Measurements from ENCODE around the gene IGSF21.
A peak's percentile ranks its signal among the peaks of the same experiment; 100 is the strongest.

IGSF21 gene

DNA sequence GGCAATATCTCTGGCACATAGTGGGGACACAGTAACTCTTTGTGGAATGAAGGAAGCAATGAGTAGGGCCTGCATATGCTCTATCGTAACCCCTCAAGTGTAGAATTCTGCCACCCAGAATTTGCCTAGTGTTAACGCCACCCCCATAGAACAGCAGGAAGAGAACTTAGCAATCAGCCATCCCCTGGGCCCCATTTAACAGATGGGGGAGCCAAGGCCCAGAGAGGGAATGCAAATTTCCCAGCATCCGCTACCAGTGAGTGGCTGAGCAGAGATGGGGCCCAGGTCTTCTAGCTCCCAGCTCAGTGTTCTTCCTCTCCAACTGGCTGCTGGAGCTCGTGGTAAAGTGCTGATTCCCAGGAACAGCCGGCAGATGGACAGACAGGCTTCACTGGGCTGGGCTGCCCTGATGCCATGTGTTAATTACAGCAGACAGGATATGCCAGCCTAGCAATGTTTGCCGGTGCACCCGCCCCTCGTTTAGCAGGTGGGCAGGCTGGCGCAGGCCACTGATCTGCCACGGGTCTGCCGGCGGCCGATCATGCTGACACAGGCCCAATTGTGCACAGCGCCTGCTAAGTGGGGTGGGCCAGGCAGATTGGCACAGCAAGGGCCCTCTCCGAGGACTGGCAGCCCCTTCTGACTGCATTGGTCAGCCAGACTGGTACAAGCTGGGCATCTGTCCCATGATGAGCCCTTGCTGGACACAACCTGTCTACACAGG is 171.9 kb downstream of the IGSF21 start:
- H3K4me1 ChIP-seq, result no peaks in the 10 kb centered on the region
- no peak for DNase-seq (ENCODE audit: low spot score in 2 of 2)
- in situ Hi-C loops (cut with MboI; ENCODE audit: low sequenced_read_pairs), result no loop called here
- no peak overlapping the region for H3K4me3 ChIP-seq
- no peaks in the 10 kb centered on the region for H3K36me3 ChIP-seq (replicated peaks)
- no peaks in the 10 kb centered on the region for H3K9me3 ChIP-seq
- peaks cover 26% of the 10 kb centered on the region for H3K27me3 ChIP-seq (ENCODE audit: low read depth)

DNA sequence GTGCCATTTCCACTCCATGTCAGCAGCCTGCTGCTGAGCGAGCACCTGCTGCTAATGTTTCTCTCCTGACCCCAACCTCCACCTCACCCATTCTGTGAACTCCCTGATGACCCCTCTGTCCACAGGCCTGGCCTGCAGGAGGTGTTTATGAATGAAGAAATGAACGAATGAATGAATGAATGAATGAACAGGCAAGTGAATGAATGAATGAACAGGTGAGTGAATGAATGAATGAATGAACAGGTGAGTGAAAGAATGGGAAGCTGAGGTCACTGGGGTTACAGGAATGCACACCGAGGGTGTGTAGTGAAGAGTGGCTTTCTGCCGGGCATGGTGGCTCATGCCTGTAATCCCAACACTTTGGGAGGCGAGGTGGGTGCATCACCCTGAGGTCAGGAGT is 173.4 kb downstream of the IGSF21 start:
- in situ Hi-C loops (cut with MboI; ENCODE audit: low sequenced_read_pairs), result no loop called here
- DNase-seq (ENCODE audit: low spot score in 2 of 2), result no peak
- no peak overlapping the region for H3K4me3 ChIP-seq
- peaks cover 38% of the 10 kb centered on the region for H3K27me3 ChIP-seq (ENCODE audit: low read depth)
- no peaks in the 10 kb centered on the region for H3K36me3 ChIP-seq (replicated peaks)
- no peaks in the 10 kb centered on the region for H3K4me1 ChIP-seq
- H3K9me3 ChIP-seq, result no peaks in the 10 kb centered on the region

DNA sequence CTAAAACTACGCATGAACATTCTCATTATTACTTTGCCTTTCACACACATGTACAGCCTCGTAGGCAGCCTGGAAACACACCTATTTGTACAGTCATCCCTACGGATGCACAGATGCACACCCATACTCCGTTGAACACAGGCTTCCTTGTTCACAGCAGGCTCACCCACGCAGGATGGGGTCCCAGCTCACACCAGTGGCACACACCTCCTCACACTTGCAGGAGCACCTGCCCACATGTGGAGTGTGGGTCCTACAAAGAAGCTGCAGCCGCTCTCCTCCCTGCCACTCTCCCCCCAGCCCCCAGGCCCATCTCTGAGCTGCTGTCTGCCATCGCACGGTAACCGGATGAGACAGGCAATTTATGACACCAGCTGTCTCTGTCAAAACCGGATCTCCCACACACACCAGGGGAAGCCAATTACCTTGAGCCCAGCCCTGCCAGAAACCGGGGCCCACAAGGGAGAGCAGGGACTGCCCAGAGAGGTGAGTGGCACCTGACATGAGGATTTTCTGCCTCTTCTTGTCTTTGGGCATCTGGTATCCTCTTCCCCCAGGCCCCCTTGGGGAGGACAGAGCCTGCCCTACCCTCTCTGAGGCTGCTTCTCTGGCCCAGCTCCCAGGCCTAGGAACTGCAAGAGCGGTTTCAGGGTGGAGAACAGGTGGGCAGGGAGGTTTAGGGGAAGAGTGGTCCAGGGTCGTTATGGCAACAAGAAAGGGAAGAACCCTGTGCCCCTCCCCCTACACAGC is 175.4 kb downstream of the IGSF21 start:
- no peak for DNase-seq (ENCODE audit: low spot score in 2 of 2)
- Histone ChIP-seq H3K4me3 (no peak overlapping the region), H3K36me3 (replicated peaks) (no peaks in the 10 kb centered on the region), H3K9me3 (no peaks in the 10 kb centered on the region), H3K4me1 (no peaks in the 10 kb centered on the region), H3K27me3 (ENCODE audit: low read depth) (peaks cover 41% of the 10 kb centered on the region)
- in situ Hi-C loops (cut with MboI; ENCODE audit: low sequenced_read_pairs), result no loop called here

DNA sequence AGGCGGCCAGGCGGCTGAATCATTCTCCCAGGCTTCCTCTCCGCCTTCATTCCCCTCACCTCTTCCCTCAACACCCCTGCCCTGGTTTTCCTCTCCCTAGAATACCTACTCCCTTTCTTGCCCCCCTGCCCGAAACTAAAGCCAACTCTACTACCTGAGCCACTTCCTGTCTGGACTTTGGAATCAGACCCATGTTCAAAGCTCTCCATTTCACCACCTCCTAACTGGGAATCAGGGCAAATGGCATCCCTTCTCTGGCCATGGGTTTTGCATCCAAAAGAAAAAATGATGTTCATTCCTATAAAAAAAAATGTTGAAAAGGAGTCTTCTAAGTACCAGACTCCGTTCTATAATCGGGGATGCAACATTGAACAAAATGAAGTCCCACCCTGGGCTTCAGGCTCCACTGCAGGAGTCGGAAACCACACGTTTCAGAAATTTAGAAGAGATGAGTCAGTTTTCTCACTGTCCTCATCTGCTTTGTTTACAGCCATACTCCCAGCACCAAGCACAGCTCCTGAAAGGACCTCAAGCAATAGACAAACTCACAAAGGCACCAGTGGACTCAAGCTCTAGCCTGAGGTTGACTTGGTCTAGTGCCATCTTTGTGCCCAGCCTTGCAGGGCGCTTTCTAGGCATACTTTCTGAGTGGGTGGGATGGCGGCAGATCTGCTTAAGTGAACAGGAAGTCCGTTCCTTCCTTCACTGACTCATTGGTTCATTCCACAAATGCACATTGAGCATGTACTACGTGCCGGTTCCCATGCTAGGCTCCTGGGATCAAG is 176.2 kb downstream of the IGSF21 start:
- no peaks in the 10 kb centered on the region for H3K4me1 ChIP-seq
- in situ Hi-C loops (cut with MboI; ENCODE audit: low sequenced_read_pairs), result no loop called here
- DNase-seq (ENCODE audit: low spot score in 2 of 2), result no peak
- no peak overlapping the region for H3K4me3 ChIP-seq
- no peaks in the 10 kb centered on the region for H3K9me3 ChIP-seq
- no peaks in the 10 kb centered on the region for H3K36me3 ChIP-seq (replicated peaks)
- peaks cover 41% of the 10 kb centered on the region for H3K27me3 ChIP-seq (ENCODE audit: low read depth)

DNA sequence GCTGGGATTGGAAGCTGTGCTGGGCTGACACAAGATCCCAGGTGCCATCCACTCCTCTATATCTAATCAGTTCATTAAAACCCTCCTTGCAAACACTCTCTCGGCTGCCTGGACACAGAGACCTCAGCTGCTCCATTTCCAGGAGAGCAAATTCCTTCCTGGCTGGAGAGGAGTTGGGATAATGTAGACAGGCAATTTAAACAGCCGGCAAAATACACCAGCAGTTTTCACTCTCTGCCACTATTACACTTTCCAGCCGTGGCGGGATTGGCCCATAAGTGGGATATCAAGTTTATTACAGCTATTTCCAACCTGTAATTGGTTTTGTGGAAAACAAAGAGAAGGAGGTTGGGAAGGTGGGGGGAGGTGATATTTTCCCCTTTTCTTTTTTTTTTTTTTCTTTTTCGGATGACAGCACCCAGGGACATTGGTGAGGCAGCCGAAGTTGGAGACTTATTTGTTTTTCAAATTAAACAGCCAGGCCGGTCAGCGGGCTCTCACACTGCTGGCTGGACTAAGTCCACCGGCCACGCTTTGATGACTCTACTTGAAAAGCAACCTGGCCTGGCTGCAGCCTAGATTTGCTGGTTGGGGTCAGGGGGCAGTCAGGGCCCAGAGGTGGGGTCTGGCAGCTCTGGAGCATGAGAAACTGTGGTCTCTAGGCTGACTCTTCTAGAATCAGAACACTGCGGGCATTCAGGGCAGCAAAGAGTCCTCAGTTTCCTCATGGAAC is 177.4 kb downstream of the IGSF21 start:
- Histone ChIP-seq H3K4me3 (no peak overlapping the region), H3K36me3 (replicated peaks) (no peaks in the 10 kb centered on the region), H3K9me3 (no peaks in the 10 kb centered on the region), H3K27me3 (ENCODE audit: low read depth) (peaks cover 41% of the 10 kb centered on the region), H3K4me1 (no peaks in the 10 kb centered on the region)
- no peak for DNase-seq (ENCODE audit: low spot score in 2 of 2)
- in situ Hi-C loops (cut with MboI; ENCODE audit: low sequenced_read_pairs), result no loop called here

DNA sequence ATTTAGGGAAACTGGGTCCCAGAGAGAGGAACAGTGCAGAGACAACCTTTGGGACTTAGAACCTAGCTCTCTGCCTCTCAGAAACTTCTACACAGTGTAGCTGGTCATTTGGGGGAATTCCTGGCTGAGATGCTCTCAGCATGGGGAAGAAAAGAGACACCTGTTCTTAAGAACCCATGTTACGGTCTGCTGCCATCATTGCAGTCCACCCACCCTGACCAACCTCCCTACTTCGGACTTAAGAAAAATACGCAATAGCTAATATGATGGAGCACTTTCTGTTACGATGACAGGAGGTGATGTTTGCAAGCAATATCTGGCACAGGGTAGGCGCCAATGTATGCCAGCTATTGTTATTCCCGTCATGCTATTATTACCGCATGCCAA is 177.9 kb downstream of the IGSF21 start:
- Histone ChIP-seq H3K4me1 (no peaks in the 10 kb centered on the region), H3K4me3 (no peak overlapping the region), H3K27me3 (ENCODE audit: low read depth) (peaks cover 41% of the 10 kb centered on the region), H3K9me3 (no peaks in the 10 kb centered on the region), H3K36me3 (replicated peaks) (no peaks in the 10 kb centered on the region)
- in situ Hi-C loops (cut with MboI; ENCODE audit: low sequenced_read_pairs), result no loop called here
- no peak for DNase-seq (ENCODE audit: low spot score in 2 of 2)

DNA sequence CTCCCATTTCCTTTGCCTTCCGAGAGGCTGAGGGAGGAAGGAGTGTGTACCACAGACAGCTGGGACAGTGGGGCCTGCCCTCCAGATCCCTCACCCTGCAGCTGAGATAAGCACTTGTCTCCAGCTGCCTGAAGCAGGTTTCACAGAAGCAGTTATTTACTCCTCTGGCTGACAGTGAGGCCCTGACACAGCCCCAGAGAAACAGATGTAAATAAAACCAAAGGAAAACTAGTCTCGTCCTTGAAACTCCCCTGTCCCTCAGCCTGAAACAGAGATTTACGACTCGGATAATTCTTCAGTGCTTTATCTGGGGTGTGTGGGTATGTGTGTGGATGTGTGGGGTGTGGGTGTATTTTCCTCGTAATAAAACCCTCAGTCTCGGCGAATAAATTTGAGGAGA is 181.1 kb downstream of the IGSF21 start:
- H3K9me3 ChIP-seq, result no peaks in the 10 kb centered on the region
- no peaks in the 10 kb centered on the region for H3K4me1 ChIP-seq
- H3K4me3 ChIP-seq, result no peak overlapping the region
- in situ Hi-C loops (cut with MboI; ENCODE audit: low sequenced_read_pairs), result no loop called here
- no peak for DNase-seq (ENCODE audit: low spot score in 2 of 2)
- H3K36me3 ChIP-seq (replicated peaks), result no peaks in the 10 kb centered on the region
- H3K27me3 ChIP-seq (ENCODE audit: low read depth), result peaks cover 23% of the 10 kb centered on the region

DNA sequence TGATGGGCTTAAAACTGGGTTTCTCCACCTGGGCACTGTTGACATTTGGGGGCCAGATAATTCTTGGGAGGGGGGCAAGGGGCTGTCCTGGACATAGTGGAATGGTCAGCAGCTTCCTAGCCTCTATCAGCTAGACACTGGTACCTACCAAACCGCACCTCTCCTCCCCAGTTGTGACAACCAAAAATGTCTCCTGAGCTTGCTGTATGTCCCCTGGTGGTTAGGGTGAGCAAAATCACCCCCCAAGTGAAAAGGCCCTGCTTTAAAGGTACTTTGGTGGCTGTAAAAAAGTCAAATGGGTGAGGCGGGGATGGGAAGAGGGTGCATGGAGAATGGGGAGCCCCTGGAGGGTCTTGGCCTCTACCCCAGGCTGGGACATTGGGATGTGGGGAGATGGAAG is 182.0 kb downstream of the IGSF21 start:
- Histone ChIP-seq H3K27me3 (ENCODE audit: low read depth) (peaks cover 14% of the 10 kb centered on the region), H3K4me3 (no peak overlapping the region), H3K4me1 (no peaks in the 10 kb centered on the region; the same call in 1 of the 2 replicates), H3K36me3 (replicated peaks) (no peaks in the 10 kb centered on the region), H3K9me3 (no peaks in the 10 kb centered on the region)
- DNase-seq (ENCODE audit: low spot score in 2 of 2), result no peak
- in situ Hi-C loops (cut with MboI; ENCODE audit: low sequenced_read_pairs), result no loop called here

DNA sequence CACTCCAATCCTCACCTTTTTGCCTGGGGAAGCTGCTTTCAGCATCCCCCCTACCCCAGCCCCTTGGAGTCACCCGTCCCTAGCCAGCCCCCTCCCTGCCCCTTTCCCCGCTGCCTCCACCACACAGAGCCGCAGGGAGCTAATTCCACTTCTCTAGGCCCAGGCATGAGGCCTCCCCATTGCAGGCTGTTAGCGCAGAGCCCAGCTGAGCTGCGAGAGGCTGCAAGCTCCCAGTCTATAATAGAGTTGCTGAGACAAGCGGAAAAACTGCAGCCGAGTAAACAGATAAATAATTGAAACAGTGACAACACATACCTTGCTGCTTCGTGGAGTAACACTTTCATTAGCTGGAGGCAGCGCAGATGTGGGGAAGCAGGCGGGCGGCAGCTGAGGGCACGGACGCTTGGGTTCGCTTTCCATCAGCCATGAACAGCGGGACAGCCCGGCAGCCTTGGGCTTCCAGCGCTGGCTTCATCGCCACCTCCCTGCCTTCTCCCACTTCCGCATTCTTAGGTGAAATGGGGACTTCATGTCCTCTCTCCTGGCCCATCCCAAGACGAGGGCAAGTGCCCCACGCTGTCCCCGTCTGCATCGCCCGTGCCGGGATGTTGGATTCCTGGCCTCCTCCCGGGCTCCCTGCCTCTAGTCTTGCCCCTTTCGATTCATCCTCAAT is 183.3 kb downstream of the IGSF21 start:
- no peaks in the 10 kb centered on the region; the same call in 1 of the 2 replicates for H3K4me1 ChIP-seq
- no peaks in the 10 kb centered on the region for H3K9me3 ChIP-seq
- in situ Hi-C loops (cut with MboI; ENCODE audit: low sequenced_read_pairs), result no loop called here
- peaks cover 4% of the 10 kb centered on the region; the same call in 1 of the 2 replicates for H3K27me3 ChIP-seq (ENCODE audit: low read depth)
- DNase-seq (ENCODE audit: low spot score in 2 of 2), result no peak
- H3K36me3 ChIP-seq (replicated peaks), result no peaks in the 10 kb centered on the region
- no peak overlapping the region for H3K4me3 ChIP-seq

DNA sequence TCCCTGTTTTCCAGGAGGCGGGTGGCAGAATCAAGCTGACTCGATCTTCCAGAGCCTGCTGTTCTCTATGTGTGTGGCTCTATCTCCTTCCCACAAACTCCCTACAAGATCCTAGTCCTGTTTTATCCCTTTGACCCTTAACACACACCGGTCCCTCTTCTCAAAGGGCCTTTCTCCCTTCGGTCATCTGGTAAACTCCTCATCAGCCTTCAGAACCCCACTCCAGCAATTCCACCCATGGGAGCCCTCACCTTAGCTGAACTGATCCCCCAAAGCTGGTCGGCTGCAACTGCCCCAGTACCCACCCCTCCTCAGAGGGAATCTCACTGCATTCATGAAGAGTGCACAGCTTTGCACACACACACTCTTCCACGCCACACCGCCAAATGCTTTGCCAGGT is 184.9 kb downstream of the IGSF21 start:
- in situ Hi-C loops (cut with MboI; ENCODE audit: low sequenced_read_pairs), result no loop called here
- H3K4me3 ChIP-seq, result no peak overlapping the region
- no peaks in the 10 kb centered on the region for H3K9me3 ChIP-seq
- no peaks in the 10 kb centered on the region; the same call in 1 of the 2 replicates for H3K4me1 ChIP-seq
- H3K27me3 ChIP-seq (ENCODE audit: low read depth), result no peaks in the 10 kb centered on the region
- no peaks in the 10 kb centered on the region for H3K36me3 ChIP-seq (replicated peaks)
- no peak for DNase-seq (ENCODE audit: low spot score in 2 of 2)

DNA sequence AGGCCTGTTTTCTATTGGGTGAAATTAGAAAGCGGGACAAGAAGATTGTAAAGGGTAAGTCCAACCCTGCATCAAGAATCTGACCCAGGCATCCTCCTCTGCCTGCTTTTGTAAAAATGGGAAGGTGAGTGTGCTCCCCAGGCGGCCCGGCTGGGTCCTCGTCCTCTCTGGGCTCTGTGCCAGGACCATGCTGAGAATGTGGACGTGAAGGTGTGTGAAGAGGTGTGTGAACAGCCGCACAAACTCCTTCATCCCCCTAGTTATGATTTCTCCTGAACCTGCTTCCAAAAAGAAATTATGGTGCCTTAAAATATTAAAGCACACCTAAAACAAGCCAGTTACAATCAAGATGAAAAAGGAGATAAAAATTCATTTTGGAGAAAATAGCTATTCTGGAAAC is 185.7 kb downstream of the IGSF21 start:
- Histone ChIP-seq H3K9me3 (no peaks in the 10 kb centered on the region), H3K27me3 (ENCODE audit: low read depth) (no peaks in the 10 kb centered on the region), H3K4me3 (no peak overlapping the region), H3K4me1 (no peaks in the 10 kb centered on the region; the same call in 1 of the 2 replicates), H3K36me3 (replicated peaks) (no peaks in the 10 kb centered on the region)
- DNase-seq (ENCODE audit: low spot score in 2 of 2), result no peak
- in situ Hi-C loops (cut with MboI; ENCODE audit: low sequenced_read_pairs), result no loop called here

DNA sequence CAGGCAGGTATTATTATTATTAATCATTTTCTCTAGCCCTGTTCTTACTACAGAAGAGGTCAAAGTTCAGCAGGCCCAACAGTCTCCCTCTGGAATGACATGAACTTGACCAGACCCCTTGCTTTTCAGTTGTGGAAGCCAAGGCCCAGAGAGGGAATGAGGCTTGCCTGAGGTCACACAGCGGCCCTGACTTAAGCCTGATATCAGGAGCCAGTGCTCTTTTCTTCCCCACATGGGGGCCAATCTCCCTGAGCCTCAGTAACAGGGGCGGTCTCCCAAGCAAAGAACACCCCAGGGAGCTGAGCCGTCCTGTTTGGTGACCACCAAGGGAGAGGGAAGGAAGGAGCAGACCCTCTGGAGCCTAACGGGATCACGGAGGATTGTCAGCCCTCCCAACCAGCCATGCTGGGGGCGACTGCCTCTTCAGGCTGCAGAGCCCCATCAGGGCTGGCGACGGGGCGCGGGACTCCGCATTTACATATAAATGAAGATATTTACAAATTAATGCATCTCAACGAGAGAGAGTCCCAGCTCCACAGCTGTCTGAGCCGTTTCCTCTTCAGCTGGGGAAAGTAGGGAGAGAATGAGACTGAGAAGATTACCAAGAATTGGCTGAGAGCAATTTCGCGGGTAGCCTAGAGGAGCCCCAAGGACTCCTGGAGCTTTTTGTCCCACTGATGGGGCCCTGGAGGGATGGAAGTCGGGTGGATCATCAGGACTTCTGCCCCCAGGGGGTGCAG is 187.0 kb downstream of the IGSF21 start:
- Histone ChIP-seq H3K9me3 (no peaks in the 10 kb centered on the region), H3K4me3 (no peak overlapping the region), H3K4me1 (no peaks in the 10 kb centered on the region; the same call in 1 of the 2 replicates), H3K27me3 (ENCODE audit: low read depth) (no peaks in the 10 kb centered on the region), H3K36me3 (replicated peaks) (no peaks in the 10 kb centered on the region)
- peak; percentile 45 to 62 for DNase-seq (ENCODE audit: low spot score in 2 of 2)
- in situ Hi-C loops (cut with MboI; ENCODE audit: low sequenced_read_pairs), result no loop called here

Measured in HAP-1 (cell line).